GM23338 (cell line): ENCODE data around the gene UNKL.

ENCODE experiments used
- EZH2 ChIP-seq: fragments of 200-600 bp; sonication (generic); IDR thresholded peaks from one replicate; pipeline ENCODE4 v1.8.0; 2017; ENCODE audit warnings: antibody characterized with exemption, mild to moderate bottlenecking, low read depth; ENCODE audit not compliant: unreplicated experiment
- EZH2phosphoT487 ChIP-seq: fragments of 200-600 bp; sonication (generic); IDR thresholded peaks from one replicate; pipeline ENCODE4 v1.8.1; 2018; ENCODE audit warnings: antibody characterized with exemption; ENCODE audit not compliant: unreplicated experiment
- NANOG ChIP-seq: IDR thresholded peaks from 2 replicates; pipeline ENCODE4 v1.6.1; 2016; ENCODE audit warnings: antibody characterized with exemption, borderline replicate concordance
- POLR2AphosphoS5 ChIP-seq: IDR thresholded peaks from 2 replicates; pipeline ENCODE4 v1.6.1; 2016; ENCODE audit warnings: antibody characterized with exemption, low read depth
- ZNF114 ChIP-seq: fragments of 250-450 bp; sonication (Bioruptor Pico); IDR thresholded peaks from 2 replicates; pipeline ENCODE4 v1.5.0; 2020; ENCODE audit warnings: mild to moderate bottlenecking, moderate library complexity
- TF ChIP-seq, protein P1 (sequence below), 2 experiments: fragments of 200-600 bp in 1 of 2; sonication (generic) in 1 of 2; conservative IDR thresholded peaks; 2 replicates each; pipeline versions ENCODE4 v1.5.1 to v1.6.1; 2016 to 2017; ENCODE audit warnings: antibody characterized with exemption in 2 of 2, low read depth in 2 of 2, mild to moderate bottlenecking in 2 of 2, moderate library complexity in 1 of 2
- TF ChIP-seq, protein P2 (sequence below): fragments of 250-450 bp; sonication (Bioruptor Pico); IDR thresholded peaks from 2 replicates; pipeline ENCODE4 v1.5.0; 2020; ENCODE audit warnings: mild to moderate bottlenecking, moderate library complexity
- TF ChIP-seq, protein P3 (sequence below): IDR thresholded peaks from one replicate; pipeline ENCODE4 v1.6.1; 2018; ENCODE audit warnings: antibody characterized with exemption; ENCODE audit not compliant: unreplicated experiment

DNA sequence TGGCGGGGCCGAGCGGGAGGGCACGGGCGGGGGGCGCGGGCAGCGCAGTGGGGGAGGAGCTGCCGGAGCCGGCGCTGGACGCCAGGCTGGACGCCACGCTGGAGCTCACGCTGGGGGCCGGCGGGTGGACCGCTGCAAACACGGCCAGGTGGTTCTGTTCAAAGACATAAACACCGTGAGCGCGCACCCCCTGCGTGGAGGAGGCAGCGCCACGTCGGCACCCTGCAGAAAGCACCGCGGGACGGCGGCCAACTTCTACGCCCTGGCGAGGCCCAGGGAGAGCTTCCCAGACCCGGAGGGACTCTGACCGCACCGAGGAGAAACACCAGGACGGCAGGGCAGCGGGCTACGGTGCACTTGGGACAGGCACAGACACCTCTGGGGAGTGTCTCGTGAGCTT lies 29.3 kb downstream of the UNKL start:
- TF ChIP-seq EZH2 (no peak), POLR2AphosphoS5 (no peak), EZH2phosphoT487 (no peak), NANOG (no peak), ZNF114 (CRISPR knock-in tag) (no peak)
- TF ChIP-seq, protein P1, sequence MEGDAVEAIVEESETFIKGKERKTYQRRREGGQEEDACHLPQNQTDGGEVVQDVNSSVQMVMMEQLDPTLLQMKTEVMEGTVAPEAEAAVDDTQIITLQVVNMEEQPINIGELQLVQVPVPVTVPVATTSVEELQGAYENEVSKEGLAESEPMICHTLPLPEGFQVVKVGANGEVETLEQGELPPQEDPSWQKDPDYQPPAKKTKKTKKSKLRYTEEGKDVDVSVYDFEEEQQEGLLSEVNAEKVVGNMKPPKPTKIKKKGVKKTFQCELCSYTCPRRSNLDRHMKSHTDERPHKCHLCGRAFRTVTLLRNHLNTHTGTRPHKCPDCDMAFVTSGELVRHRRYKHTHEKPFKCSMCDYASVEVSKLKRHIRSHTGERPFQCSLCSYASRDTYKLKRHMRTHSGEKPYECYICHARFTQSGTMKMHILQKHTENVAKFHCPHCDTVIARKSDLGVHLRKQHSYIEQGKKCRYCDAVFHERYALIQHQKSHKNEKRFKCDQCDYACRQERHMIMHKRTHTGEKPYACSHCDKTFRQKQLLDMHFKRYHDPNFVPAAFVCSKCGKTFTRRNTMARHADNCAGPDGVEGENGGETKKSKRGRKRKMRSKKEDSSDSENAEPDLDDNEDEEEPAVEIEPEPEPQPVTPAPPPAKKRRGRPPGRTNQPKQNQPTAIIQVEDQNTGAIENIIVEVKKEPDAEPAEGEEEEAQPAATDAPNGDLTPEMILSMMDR (conservative IDR thresholded peaks at IDR 0.05; ENCODE audit: low read depth in 2 of 2) = no peak
- TF ChIP-seq, protein P2, sequence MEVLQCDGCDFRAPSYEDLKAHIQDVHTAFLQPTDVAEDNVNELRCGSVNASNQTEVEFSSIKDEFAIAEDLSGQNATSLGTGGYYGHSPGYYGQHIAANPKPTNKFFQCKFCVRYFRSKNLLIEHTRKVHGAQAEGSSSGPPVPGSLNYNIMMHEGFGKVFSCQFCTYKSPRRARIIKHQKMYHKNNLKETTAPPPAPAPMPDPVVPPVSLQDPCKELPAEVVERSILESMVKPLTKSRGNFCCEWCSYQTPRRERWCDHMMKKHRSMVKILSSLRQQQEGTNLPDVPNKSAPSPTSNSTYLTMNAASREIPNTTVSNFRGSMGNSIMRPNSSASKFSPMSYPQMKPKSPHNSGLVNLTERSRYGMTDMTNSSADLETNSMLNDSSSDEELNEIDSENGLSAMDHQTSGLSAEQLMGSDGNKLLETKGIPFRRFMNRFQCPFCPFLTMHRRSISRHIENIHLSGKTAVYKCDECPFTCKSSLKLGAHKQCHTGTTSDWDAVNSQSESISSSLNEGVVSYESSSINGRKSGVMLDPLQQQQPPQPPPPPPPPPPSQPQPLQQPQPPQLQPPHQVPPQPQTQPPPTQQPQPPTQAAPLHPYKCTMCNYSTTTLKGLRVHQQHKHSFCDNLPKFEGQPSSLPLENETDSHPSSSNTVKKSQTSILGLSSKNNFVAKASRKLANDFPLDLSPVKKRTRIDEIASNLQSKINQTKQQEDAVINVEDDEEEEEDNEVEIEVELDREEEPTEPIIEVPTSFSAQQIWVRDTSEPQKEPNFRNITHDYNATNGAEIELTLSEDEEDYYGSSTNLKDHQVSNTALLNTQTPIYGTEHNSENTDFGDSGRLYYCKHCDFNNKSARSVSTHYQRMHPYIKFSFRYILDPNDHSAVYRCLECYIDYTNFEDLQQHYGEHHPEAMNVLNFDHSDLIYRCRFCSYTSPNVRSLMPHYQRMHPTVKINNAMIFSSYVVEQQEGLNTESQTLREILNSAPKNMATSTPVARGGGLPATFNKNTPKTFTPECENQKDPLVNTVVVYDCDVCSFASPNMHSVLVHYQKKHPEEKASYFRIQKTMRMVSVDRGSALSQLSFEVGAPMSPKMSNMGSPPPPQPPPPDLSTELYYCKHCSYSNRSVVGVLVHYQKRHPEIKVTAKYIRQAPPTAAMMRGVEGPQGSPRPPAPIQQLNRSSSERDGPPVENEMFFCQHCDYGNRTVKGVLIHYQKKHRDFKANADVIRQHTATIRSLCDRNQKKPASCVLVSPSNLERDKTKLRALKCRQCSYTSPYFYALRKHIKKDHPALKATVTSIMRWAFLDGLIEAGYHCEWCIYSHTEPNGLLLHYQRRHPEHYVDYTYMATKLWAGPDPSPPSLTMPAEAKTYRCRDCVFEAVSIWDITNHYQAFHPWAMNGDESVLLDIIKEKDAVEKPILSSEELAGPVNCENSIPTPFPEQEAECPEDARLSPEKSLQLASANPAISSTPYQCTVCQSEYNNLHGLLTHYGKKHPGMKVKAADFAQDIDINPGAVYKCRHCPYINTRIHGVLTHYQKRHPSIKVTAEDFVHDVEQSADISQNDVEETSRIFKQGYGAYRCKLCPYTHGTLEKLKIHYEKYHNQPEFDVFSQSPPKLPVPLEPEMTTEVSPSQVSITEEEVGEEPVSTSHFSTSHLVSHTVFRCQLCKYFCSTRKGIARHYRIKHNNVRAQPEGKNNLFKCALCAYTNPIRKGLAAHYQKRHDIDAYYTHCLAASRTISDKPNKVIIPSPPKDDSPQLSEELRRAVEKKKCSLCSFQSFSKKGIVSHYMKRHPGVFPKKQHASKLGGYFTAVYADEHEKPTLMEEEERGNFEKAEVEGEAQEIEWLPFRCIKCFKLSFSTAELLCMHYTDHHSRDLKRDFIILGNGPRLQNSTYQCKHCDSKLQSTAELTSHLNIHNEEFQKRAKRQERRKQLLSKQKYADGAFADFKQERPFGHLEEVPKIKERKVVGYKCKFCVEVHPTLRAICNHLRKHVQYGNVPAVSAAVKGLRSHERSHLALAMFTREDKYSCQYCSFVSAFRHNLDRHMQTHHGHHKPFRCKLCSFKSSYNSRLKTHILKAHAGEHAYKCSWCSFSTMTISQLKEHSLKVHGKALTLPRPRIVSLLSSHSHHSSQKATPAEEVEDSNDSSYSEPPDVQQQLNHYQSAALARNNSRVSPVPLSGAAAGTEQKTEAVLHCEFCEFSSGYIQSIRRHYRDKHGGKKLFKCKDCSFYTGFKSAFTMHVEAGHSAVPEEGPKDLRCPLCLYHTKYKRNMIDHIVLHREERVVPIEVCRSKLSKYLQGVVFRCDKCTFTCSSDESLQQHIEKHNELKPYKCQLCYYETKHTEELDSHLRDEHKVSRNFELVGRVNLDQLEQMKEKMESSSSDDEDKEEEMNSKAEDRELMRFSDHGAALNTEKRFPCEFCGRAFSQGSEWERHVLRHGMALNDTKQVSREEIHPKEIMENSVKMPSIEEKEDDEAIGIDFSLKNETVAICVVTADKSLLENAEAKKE = no peak
- TF ChIP-seq, protein P3, sequence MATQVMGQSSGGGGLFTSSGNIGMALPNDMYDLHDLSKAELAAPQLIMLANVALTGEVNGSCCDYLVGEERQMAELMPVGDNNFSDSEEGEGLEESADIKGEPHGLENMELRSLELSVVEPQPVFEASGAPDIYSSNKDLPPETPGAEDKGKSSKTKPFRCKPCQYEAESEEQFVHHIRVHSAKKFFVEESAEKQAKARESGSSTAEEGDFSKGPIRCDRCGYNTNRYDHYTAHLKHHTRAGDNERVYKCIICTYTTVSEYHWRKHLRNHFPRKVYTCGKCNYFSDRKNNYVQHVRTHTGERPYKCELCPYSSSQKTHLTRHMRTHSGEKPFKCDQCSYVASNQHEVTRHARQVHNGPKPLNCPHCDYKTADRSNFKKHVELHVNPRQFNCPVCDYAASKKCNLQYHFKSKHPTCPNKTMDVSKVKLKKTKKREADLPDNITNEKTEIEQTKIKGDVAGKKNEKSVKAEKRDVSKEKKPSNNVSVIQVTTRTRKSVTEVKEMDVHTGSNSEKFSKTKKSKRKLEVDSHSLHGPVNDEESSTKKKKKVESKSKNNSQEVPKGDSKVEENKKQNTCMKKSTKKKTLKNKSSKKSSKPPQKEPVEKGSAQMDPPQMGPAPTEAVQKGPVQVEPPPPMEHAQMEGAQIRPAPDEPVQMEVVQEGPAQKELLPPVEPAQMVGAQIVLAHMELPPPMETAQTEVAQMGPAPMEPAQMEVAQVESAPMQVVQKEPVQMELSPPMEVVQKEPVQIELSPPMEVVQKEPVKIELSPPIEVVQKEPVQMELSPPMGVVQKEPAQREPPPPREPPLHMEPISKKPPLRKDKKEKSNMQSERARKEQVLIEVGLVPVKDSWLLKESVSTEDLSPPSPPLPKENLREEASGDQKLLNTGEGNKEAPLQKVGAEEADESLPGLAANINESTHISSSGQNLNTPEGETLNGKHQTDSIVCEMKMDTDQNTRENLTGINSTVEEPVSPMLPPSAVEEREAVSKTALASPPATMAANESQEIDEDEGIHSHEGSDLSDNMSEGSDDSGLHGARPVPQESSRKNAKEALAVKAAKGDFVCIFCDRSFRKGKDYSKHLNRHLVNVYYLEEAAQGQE = no peak
